ENCODE data around the gene RBPMS2. TPM values are rescaled to one million over a fixed set of nuclear protein-coding genes. Genes with fewer than 3 reads are reported as not detected.

RBPMS2 gene
- polyA plus RNA-seq, 1 donor from 2014 or later: not detected

DNA sequence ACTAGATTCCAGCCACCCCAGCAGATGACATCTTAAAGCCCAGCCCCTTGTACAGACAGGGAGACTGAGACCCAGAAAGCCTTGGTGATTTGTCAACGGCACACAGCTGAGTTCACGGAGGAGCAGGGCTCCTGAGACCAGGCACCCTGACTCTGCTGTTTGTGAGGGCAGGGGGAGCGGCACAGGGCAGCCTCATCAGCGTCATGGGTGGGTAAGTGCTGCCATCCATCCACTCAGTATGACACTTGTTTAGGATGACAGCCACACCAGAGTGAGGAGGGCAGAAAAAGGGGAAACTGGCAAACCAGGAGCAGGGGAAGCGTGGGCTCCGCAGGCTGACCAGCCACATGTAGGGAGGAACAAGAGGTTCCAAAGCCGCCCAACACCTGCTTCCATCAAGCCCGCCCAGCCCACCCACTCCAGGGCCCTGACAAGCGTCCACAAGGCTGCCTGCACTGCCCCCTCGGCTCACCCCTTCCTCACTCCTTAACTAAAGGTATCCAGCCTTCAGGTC lies 19.9 kb downstream of the RBPMS2 start:
- no peak overlapping the region for H3K4me3 ChIP-seq (ENCODE audit: low read length)
- H3K9ac ChIP-seq (ENCODE audit: low read length): no peak overlapping the region
- H3K79me2 ChIP-seq (replicated peaks; ENCODE audit: insufficient read depth, low read length): no peaks in the 10 kb centered on the region
- H4K20me1 ChIP-seq (ENCODE audit: insufficient read depth): no peaks in the 10 kb centered on the region
- H3K27ac ChIP-seq (ENCODE audit: low read length): no peak overlapping the region
- no peak overlapping the region for H2AFZ ChIP-seq (ENCODE audit: low read depth, low read length)
- H3F3A ChIP-seq (ENCODE audit: insufficient read depth, low read length, poor library complexity, severe bottlenecking): no peaks in the 10 kb centered on the region
- H3K9me3 ChIP-seq (ENCODE audit: low read length): no peaks in the 10 kb centered on the region
- no peaks in the 10 kb centered on the region for H3K9me2 ChIP-seq (ENCODE audit: insufficient read depth, low read length)
- H3K27me3 ChIP-seq (ENCODE audit: insufficient read depth, low read depth, low read length): no peaks in the 10 kb centered on the region
- H3K36me3 ChIP-seq (ENCODE audit: insufficient read depth, low read length): no peaks in the 10 kb centered on the region
- H3K4me2 ChIP-seq (ENCODE audit: low read length): no peak overlapping the region
- TF ChIP-seq RAD21 (conservative IDR thresholded peaks at IDR 0.05): no peak
- no peak for TF ChIP-seq EP300 (conservative IDR thresholded peaks at IDR 0.05; ENCODE audit: poor library complexity, severe bottlenecking)

DNA sequence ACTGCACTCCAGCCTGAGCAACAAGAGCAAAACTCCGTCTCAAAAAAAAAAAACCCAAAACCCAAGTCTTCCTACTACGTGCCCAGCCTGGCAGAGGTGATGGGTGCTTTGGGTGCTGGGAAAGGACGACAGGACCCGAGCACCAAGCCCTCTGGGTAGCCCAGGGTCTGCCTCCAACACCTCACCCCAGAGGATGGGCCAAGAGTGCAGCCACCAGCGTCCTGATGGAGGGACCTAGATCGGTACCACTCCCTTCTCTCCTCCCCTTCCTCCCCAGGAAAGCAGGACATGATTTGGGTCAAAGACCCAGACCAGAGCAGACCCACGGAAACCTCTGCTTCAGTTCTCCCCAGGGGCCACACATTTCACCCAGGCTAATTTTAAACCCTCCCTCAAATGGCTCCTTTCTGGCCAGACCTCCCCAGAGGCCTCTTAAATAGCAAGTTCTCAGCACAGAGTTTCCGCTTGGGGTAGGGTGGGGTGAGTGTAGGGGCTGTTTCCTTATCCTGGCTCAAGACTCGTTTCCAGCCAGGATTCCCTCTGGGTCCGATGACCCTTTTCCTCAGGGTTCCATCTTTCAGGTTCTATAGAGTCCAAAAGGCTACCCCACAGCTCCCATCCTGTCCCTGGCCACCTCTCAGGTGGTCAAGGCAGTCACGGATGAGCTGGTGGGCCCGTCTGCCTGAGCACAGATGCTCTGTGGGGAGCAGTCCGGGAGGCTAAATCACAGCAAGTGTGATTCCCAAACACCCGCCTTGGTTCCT lies 20.5 kb downstream of the RBPMS2 start:
- no peak overlapping the region for H3K4me2 ChIP-seq (ENCODE audit: low read length)
- H3K79me2 ChIP-seq (replicated peaks; ENCODE audit: insufficient read depth, low read length): no peaks in the 10 kb centered on the region
- no peak overlapping the region for H2AFZ ChIP-seq (ENCODE audit: low read depth, low read length)
- TF ChIP-seq EP300 (conservative IDR thresholded peaks at IDR 0.05; ENCODE audit: poor library complexity, severe bottlenecking) (no peak), POLR2AphosphoS5 (IDR thresholded peaks at IDR 0.05) (no peak), RAD21 (conservative IDR thresholded peaks at IDR 0.05) (no peak), TAF1 (IDR thresholded peaks at IDR 0.05; ENCODE audit: low read depth) (no peak)
- no peak overlapping the region for H3K9ac ChIP-seq (ENCODE audit: low read length)
- H4K20me1 ChIP-seq (ENCODE audit: insufficient read depth): no peaks in the 10 kb centered on the region
- H3K27me3 ChIP-seq (ENCODE audit: insufficient read depth, low read depth, low read length): no peaks in the 10 kb centered on the region
- H3K4me3 ChIP-seq (ENCODE audit: low read length): no peak overlapping the region
- no peaks in the 10 kb centered on the region for H3K9me3 ChIP-seq (ENCODE audit: low read length)
- no peaks in the 10 kb centered on the region for H3K36me3 ChIP-seq (ENCODE audit: insufficient read depth, low read length)
- no peaks in the 10 kb centered on the region for H3K9me2 ChIP-seq (ENCODE audit: insufficient read depth, low read length)
- H3K27ac ChIP-seq (ENCODE audit: low read length): no peak overlapping the region
- no peaks in the 10 kb centered on the region for H3F3A ChIP-seq (ENCODE audit: insufficient read depth, low read length, poor library complexity, severe bottlenecking)

DNA sequence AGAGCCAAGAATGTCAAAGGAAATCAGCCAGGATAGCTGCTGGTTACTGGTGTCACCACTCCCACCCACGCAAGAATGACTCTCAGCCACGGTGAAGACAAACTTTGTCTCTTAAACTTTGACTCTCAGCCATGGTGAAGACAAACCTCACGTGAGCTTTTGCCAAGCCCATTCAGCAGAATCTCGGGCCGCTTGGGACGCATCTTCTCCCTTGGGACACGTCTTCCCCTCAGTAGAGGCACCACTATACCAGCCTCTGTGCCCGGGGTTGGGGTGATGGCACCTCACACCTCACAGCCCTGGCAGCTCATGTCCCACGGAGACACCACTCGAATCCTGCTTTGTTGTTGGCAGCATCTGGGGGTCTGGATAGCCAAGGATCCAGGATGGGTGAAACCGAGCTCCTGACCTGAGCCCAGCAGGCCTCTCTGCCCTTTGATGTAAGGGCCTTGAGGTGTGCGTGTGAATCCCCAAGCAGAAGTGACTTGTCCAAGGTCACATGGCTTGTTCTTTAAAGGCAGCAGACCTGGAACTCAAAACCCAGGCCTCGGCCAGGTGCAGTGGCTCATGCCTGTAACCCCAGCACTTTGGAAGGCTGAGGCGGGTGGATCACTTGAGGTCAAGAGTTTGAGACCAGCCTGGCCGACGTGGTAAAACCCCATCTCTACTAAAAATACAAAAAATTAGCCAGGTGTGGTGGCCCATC lies 21.8 kb downstream of the RBPMS2 start:
- no peak overlapping the region for H3K9ac ChIP-seq (ENCODE audit: low read length)
- H2AFZ ChIP-seq (ENCODE audit: low read depth, low read length): no peak overlapping the region
- H3K9me2 ChIP-seq (ENCODE audit: insufficient read depth, low read length): no peaks in the 10 kb centered on the region
- no peak overlapping the region for H3K27ac ChIP-seq (ENCODE audit: low read length)
- no peak overlapping the region for H3K4me2 ChIP-seq (ENCODE audit: low read length)
- no peaks in the 10 kb centered on the region for H3K36me3 ChIP-seq (ENCODE audit: insufficient read depth, low read length)
- no peak overlapping the region for H3K4me3 ChIP-seq (ENCODE audit: low read length)
- no peaks in the 10 kb centered on the region for H4K20me1 ChIP-seq (ENCODE audit: insufficient read depth)
- H3K79me2 ChIP-seq (replicated peaks; ENCODE audit: insufficient read depth, low read length): no peaks in the 10 kb centered on the region
- TF ChIP-seq, protein P1, sequence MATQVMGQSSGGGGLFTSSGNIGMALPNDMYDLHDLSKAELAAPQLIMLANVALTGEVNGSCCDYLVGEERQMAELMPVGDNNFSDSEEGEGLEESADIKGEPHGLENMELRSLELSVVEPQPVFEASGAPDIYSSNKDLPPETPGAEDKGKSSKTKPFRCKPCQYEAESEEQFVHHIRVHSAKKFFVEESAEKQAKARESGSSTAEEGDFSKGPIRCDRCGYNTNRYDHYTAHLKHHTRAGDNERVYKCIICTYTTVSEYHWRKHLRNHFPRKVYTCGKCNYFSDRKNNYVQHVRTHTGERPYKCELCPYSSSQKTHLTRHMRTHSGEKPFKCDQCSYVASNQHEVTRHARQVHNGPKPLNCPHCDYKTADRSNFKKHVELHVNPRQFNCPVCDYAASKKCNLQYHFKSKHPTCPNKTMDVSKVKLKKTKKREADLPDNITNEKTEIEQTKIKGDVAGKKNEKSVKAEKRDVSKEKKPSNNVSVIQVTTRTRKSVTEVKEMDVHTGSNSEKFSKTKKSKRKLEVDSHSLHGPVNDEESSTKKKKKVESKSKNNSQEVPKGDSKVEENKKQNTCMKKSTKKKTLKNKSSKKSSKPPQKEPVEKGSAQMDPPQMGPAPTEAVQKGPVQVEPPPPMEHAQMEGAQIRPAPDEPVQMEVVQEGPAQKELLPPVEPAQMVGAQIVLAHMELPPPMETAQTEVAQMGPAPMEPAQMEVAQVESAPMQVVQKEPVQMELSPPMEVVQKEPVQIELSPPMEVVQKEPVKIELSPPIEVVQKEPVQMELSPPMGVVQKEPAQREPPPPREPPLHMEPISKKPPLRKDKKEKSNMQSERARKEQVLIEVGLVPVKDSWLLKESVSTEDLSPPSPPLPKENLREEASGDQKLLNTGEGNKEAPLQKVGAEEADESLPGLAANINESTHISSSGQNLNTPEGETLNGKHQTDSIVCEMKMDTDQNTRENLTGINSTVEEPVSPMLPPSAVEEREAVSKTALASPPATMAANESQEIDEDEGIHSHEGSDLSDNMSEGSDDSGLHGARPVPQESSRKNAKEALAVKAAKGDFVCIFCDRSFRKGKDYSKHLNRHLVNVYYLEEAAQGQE (IDR thresholded peaks at IDR 0.05; ENCODE audit: borderline replicate concordance): no peak
- no peaks in the 10 kb centered on the region for H3K27me3 ChIP-seq (ENCODE audit: insufficient read depth, low read depth, low read length)
- no peaks in the 10 kb centered on the region for H3F3A ChIP-seq (ENCODE audit: insufficient read depth, low read length, poor library complexity, severe bottlenecking)
- H3K9me3 ChIP-seq (ENCODE audit: low read length): no peaks in the 10 kb centered on the region
